ENCODE results near the gene PPP1R1B.

Gene PPP1R1B

GRCh38 chr17:39674179-39674578, 47.4 kb downstream of the PPP1R1B start:
- H2BK120ac ChIP-seq (ENCODE audit: low read depth, low read length) = no peak overlapping the region
- H2AFZ ChIP-seq (ENCODE audit: low read depth, low read length) = no peak overlapping the region
- no peak for DNase-seq
- H3K27ac ChIP-seq (ENCODE audit: low read length, poor library complexity, severe bottlenecking) = no peak overlapping the region
- H3K4me2 ChIP-seq (ENCODE audit: low read length, poor library complexity, severe bottlenecking) = no peak overlapping the region
- no peak overlapping the region for H2AK5ac ChIP-seq (ENCODE audit: low read length, severe bottlenecking)
- no peak overlapping the region for H2BK12ac ChIP-seq (ENCODE audit: low read length in 2 of 2)
- H4K91ac ChIP-seq (ENCODE audit: low read length) = no peak overlapping the region
- peaks cover 13 to 44% of the 10 kb centered on the region in 2 experiments for H3K27me3 ChIP-seq (ENCODE audit: control insufficient read depth in 1 of 2, insufficient read depth in 1 of 2, low read length in 2 of 2)
- no peak overlapping the region for H4K8ac ChIP-seq (ENCODE audit: low read length)
- no peak overlapping the region for H2BK5ac ChIP-seq (ENCODE audit: low read depth, low read length, poor library complexity, severe bottlenecking)
- 82% methylated on average over 5 of the region's 5 CpGs for whole genome bisulfite sequencing
- H3K4me1 ChIP-seq (ENCODE audit: control insufficient read depth, insufficient read depth, low read depth, low read length) = peaks cover 47% of the 10 kb centered on the region
- no peak overlapping the region for H2BK15ac ChIP-seq (ENCODE audit: low read depth, poor library complexity, severe bottlenecking)
- no peak overlapping the region for H3K18ac ChIP-seq (ENCODE audit: low read depth in 1 of 2, low read length in 2 of 2)
- H3K36me3 ChIP-seq (ENCODE audit: control insufficient read depth in 1 of 2, insufficient read depth in 2 of 2, low read depth in 1 of 2, low read length in 2 of 2) = peaks cover 7 to 15% of the 10 kb centered on the region in 2 experiments
- no peak overlapping the region for H3K9ac ChIP-seq (ENCODE audit: low read length)
- no peak overlapping the region for H3K4me3 ChIP-seq (ENCODE audit: insufficient read depth in 1 of 2, low read depth in 1 of 2, low read length in 2 of 2)
- H3K23ac ChIP-seq (ENCODE audit: low read length in 2 of 2) = no peak overlapping the region
- H3K14ac ChIP-seq (ENCODE audit: low read length in 2 of 2) = no peak overlapping the region
- no peak overlapping the region for H3K4ac ChIP-seq (ENCODE audit: low read depth in 1 of 2, low read length in 2 of 2)
- H3K9me3 ChIP-seq (ENCODE audit: control insufficient read depth, low read length) = no peaks in the 10 kb centered on the region
- H3K79me1 ChIP-seq (replicated peaks; ENCODE audit: low read length, poor library complexity, severe bottlenecking) = no peaks in the 10 kb centered on the region

- Histone ChIP-seq H3K14ac (ENCODE audit: low read length in 2 of 2) (no peak overlapping the region), H3K18ac (ENCODE audit: low read depth in 1 of 2, low read length in 2 of 2) (no peak overlapping the region), H2AK5ac (ENCODE audit: low read length, severe bottlenecking) (peak overlapping the region; percentile 16), H2AFZ (ENCODE audit: low read depth, low read length) (no peak overlapping the region), H3K4me2 (ENCODE audit: low read length, poor library complexity, severe bottlenecking) (no peak overlapping the region), H4K8ac (ENCODE audit: low read length) (no peak overlapping the region), H2BK120ac (ENCODE audit: low read depth, low read length) (no peak overlapping the region), H3K4me3 (ENCODE audit: insufficient read depth in 1 of 2, low read depth in 1 of 2, low read length in 2 of 2) (no peak overlapping the region), H3K27me3 (ENCODE audit: control insufficient read depth in 1 of 2, insufficient read depth in 1 of 2, low read length in 2 of 2) (peaks cover 8 to 38% of the 10 kb centered on the region in 2 experiments), H3K27ac (ENCODE audit: low read length, poor library complexity, severe bottlenecking) (peak overlapping the region; percentile 2), H3K36me3 (ENCODE audit: control insufficient read depth in 1 of 2, insufficient read depth in 2 of 2, low read depth in 1 of 2, low read length in 2 of 2) (peaks cover 7 to 22% of the 10 kb centered on the region in 2 experiments), H3K9ac (ENCODE audit: low read length) (no peak overlapping the region), H3K23ac (ENCODE audit: low read length in 2 of 2) (no peak overlapping the region), H3K79me1 (replicated peaks; ENCODE audit: low read length, poor library complexity, severe bottlenecking) (no peaks in the 10 kb centered on the region), H4K91ac (ENCODE audit: low read length) (no peak overlapping the region), H3K4ac (ENCODE audit: low read depth in 1 of 2, low read length in 2 of 2) (no peak overlapping the region), H3K4me1 (ENCODE audit: control insufficient read depth, insufficient read depth, low read depth, low read length) (peaks cover 46% of the 10 kb centered on the region), H2BK15ac (ENCODE audit: low read depth, poor library complexity, severe bottlenecking) (peak overlapping the region; percentile 36), H2BK12ac (ENCODE audit: low read length in 2 of 2) (no peak overlapping the region), H2BK5ac (ENCODE audit: low read depth, low read length, poor library complexity, severe bottlenecking) (no peak overlapping the region), H3K9me3 (ENCODE audit: control insufficient read depth, low read length) (no peaks in the 10 kb centered on the region)
- WGBS = 48% methylated on average over 10 of the region's 11 CpGs
- DNase-seq = no peak
These were observed 48.1 kb downstream of the PPP1R1B start for GRCh38 chr17:39674702-39675389.

GRCh38 chr17:39675390-39676082, 48.8 kb downstream of the PPP1R1B start:
- Histone ChIP-seq H3K4me3 (ENCODE audit: insufficient read depth in 1 of 2, low read depth in 1 of 2, low read length in 2 of 2) (no peak overlapping the region), H3K23ac (ENCODE audit: low read length in 2 of 2) (no peak overlapping the region), H3K4ac (ENCODE audit: low read depth in 1 of 2, low read length in 2 of 2) (no peak overlapping the region), H3K79me1 (replicated peaks; ENCODE audit: low read length, poor library complexity, severe bottlenecking) (no peaks in the 10 kb centered on the region), H3K14ac (ENCODE audit: low read length in 2 of 2) (no peak overlapping the region), H4K91ac (ENCODE audit: low read length) (no peak overlapping the region), H3K4me1 (ENCODE audit: control insufficient read depth, insufficient read depth, low read depth, low read length) (peaks cover 46% of the 10 kb centered on the region), H2AFZ (ENCODE audit: low read depth, low read length) (no peak overlapping the region), H3K4me2 (ENCODE audit: low read length, poor library complexity, severe bottlenecking) (no peak overlapping the region), H2BK12ac (ENCODE audit: low read length in 2 of 2) (no peak overlapping the region), H3K9ac (ENCODE audit: low read length) (no peak overlapping the region), H2BK120ac (ENCODE audit: low read depth, low read length) (no peak overlapping the region), H2AK5ac (ENCODE audit: low read length, severe bottlenecking) (peak overlapping the region; percentile 55), H4K8ac (ENCODE audit: low read length) (no peak overlapping the region), H2BK5ac (ENCODE audit: low read depth, low read length, poor library complexity, severe bottlenecking) (no peak overlapping the region), H3K36me3 (ENCODE audit: control insufficient read depth in 1 of 2, insufficient read depth in 2 of 2, low read depth in 1 of 2, low read length in 2 of 2) (peaks cover 10 to 26% of the 10 kb centered on the region in 2 experiments), H3K27ac (ENCODE audit: low read length, poor library complexity, severe bottlenecking) (peak overlapping the region; percentile 2), H3K18ac (ENCODE audit: low read depth in 1 of 2, low read length in 2 of 2) (no peak overlapping the region), H3K9me3 (ENCODE audit: control insufficient read depth, low read length) (no peaks in the 10 kb centered on the region), H3K27me3 (ENCODE audit: control insufficient read depth in 1 of 2, insufficient read depth in 1 of 2, low read length in 2 of 2) (peaks cover 8 to 31% of the 10 kb centered on the region in 2 experiments), H2BK15ac (ENCODE audit: low read depth, poor library complexity, severe bottlenecking) (no peak overlapping the region)
- DNase-seq = no peak
- 86% methylated on average over 10 of the region's 10 CpGs for WGBS

DNA sequence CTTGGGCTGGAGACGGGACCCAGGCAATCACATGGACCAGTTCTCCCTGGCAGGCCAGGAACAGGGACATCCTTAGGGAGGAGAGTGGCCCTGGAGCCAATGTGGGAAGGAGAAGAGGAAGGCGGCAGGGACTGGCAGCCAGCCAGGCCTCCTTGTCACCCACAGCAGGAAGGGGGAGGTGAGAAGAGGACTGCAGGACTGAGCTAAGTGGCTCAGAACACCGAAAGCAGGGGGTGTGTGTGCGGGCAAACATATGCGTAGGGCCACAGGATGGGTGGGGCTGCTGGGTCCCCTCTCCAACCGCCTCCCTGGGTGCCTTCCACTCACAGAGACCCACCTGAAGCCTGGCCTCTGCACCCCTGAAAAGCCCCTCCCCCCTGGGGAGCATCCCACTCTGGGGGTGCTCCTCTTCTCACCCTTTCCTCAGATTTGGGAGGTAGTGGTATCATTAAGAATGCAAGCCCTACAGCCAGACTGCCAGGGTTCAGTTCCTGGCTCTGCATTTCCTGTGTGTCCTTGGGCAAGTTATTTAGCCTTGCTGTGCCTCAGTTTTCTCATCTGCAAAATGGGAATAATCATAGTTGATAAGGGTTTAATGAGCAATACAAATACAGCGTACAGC, 49.6 kb downstream of the PPP1R1B start:
- Histone ChIP-seq H2AFZ (ENCODE audit: low read depth, low read length) (no peak overlapping the region), H3K4ac (ENCODE audit: low read depth in 1 of 2, low read length in 2 of 2) (no peak overlapping the region), H3K4me2 (ENCODE audit: low read length, poor library complexity, severe bottlenecking) (no peak overlapping the region), H3K4me1 (ENCODE audit: control insufficient read depth, insufficient read depth, low read depth, low read length) (peaks cover 46% of the 10 kb centered on the region), H3K36me3 (ENCODE audit: control insufficient read depth in 1 of 2, insufficient read depth in 2 of 2, low read depth in 1 of 2, low read length in 2 of 2) (peaks cover 14 to 32% of the 10 kb centered on the region in 2 experiments), H4K8ac (ENCODE audit: low read length) (no peak overlapping the region), H3K79me1 (replicated peaks; ENCODE audit: low read length, poor library complexity, severe bottlenecking) (no peaks in the 10 kb centered on the region), H3K9ac (ENCODE audit: low read length) (no peak overlapping the region), H2BK5ac (ENCODE audit: low read depth, low read length, poor library complexity, severe bottlenecking) (no peak overlapping the region), H2AK5ac (ENCODE audit: low read length, severe bottlenecking) (peak overlapping the region; percentile 55), H2BK12ac (ENCODE audit: low read length in 2 of 2) (no peak overlapping the region), H3K18ac (ENCODE audit: low read depth in 1 of 2, low read length in 2 of 2) (no peak overlapping the region), H3K9me3 (ENCODE audit: control insufficient read depth, low read length) (no peaks in the 10 kb centered on the region), H2BK15ac (ENCODE audit: low read depth, poor library complexity, severe bottlenecking) (no peak overlapping the region), H3K4me3 (ENCODE audit: insufficient read depth in 1 of 2, low read depth in 1 of 2, low read length in 2 of 2) (no peak overlapping the region), H4K91ac (ENCODE audit: low read length) (no peak overlapping the region), H3K23ac (ENCODE audit: low read length in 2 of 2) (no peak overlapping the region), H3K27ac (ENCODE audit: low read length, poor library complexity, severe bottlenecking) (no peak overlapping the region), H2BK120ac (ENCODE audit: low read depth, low read length) (no peak overlapping the region), H3K27me3 (ENCODE audit: control insufficient read depth in 1 of 2, insufficient read depth in 1 of 2, low read length in 2 of 2) (peaks cover 3 to 23% of the 10 kb centered on the region in 2 experiments), H3K14ac (ENCODE audit: low read length in 2 of 2) (no peak overlapping the region)
- 93% methylated on average over 7 of the region's 7 CpGs for WGBS
- DNase-seq = no peak
